ENCODE data around the gene ZBTB20. TPM values are rescaled to one million over a fixed set of nuclear protein-coding genes. Genes with fewer than 3 reads are reported as not detected.

The ZBTB20 gene
- total and polyA plus RNA-seq, 10 of the 15 experiments (the other 5 are each of a cell fraction or from before 2014, with no cell fraction given), result 0.20 to 5.5 (median 2.2) TPM

DNA sequence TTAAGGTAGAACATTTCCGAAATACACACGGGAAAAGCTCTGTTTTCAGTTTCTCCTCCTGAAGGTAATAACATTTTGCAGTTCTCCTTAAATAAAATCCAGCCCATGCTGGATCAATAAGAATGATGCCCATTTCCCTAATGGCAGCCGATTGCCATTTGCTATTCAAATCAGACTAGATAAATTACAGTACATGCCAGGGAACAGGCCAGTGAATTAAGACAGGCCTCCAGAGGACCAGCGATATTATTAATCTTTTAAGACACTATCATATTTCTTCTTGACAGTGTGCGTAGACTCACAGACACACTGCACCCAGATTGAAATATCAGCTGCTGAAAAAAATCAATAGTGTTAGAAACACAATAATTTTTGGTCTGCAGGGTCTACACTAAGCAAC lies 431.0 kb downstream of the ZBTB20 start:
- SMC1A ChIA-PET (ENCODE audit: uncharacterized antibody, unreplicated experiment), result no interaction called here
- BruUV-seq (replicated peaks), result no TSS peak
- no peaks in the 10 kb centered on the region for H4K20me1 ChIP-seq (ENCODE audit: control insufficient read depth, insufficient read depth)
- intact Hi-C loops (cut with micrococcal nuclease; ENCODE audit: unreplicated experiment) (no loop called here), in situ Hi-C loops (cut with MboI) (no loop called here)
- H3K27ac ChIP-seq (ENCODE audit: control insufficient read depth, insufficient read depth), result no peak overlapping the region
- H3K27me3 ChIP-seq (replicated peaks in 1 of 2; ENCODE audit: control insufficient read depth in 2 of 2, insufficient read depth in 2 of 2, low read length in 1 of 2), result no peaks in the 10 kb centered on the region
- WGBS (ENCODE audit: insufficient coverage, insufficient replicate concordance, low lambda C conversion rate, missing lambda C conversion rate), result 89% methylated on average over 5 of the region's 5 CpGs
- POLR2A ChIA-PET, result no interaction called here
- no peaks in the 10 kb centered on the region for H3K4me1 ChIP-seq (ENCODE audit: control insufficient read depth, insufficient read depth, low read length)
- no peak for TF ChIP-seq BHLHE40 (IDR thresholded peaks at IDR 0.05; ENCODE audit: borderline replicate concordance in 1 of 2, low read depth in 2 of 2, low read length in 1 of 2)
- no peak for TF ChIP-seq KAT2A (conservative IDR thresholded peaks at IDR 0.05; ENCODE audit: control insufficient read depth, low read depth, low read length)
- TF ChIP-seq USF1 (IDR thresholded peaks at IDR 0.05; ENCODE audit: borderline replicate concordance, extremely low read length, insufficient read depth, low read depth, low read length), result no peak
- no peak overlapping the region for H3K4me3 ChIP-seq
- ATAC-seq (no peak), FAIRE-seq (no peak), DNase-seq (ENCODE audit: low read depth, low spot score) (no peak)
- no peak overlapping the region for H2AFZ ChIP-seq (ENCODE audit: control insufficient read depth, low read depth, low read length)
- H3K36me3 ChIP-seq (ENCODE audit: control insufficient read depth in 2 of 2, insufficient read depth in 2 of 2, low read length in 1 of 2), result no peaks in the 10 kb centered on the region
- H3K9me3 ChIP-seq (replicated peaks; ENCODE audit: control insufficient read depth, insufficient read depth, low read length), result no peaks in the 10 kb centered on the region
- CTCF ChIA-PET, result no interaction called here
- H3K9ac ChIP-seq (ENCODE audit: control insufficient read depth, insufficient read depth, low read length), result no peak overlapping the region
- RAD21 ChIA-PET (ENCODE audit: unreplicated experiment), result no interaction called here
- no peaks in the 10 kb centered on the region for H3K79me2 ChIP-seq (ENCODE audit: control insufficient read depth, insufficient read depth, low read length)
- no peak overlapping the region for H3K4me2 ChIP-seq (ENCODE audit: control insufficient read depth, insufficient read depth)

- RAD21 ChIA-PET (ENCODE audit: unreplicated experiment), result no interaction called here
- 64% methylated on average over 7 of the region's 7 CpGs for WGBS (ENCODE audit: insufficient coverage, insufficient replicate concordance, low lambda C conversion rate, missing lambda C conversion rate)
- H3K79me2 ChIP-seq (ENCODE audit: control insufficient read depth, insufficient read depth, low read length), result no peaks in the 10 kb centered on the region
- H3K27me3 ChIP-seq (replicated peaks in 1 of 2; ENCODE audit: control insufficient read depth in 2 of 2, insufficient read depth in 2 of 2, low read length in 1 of 2), result no peaks in the 10 kb centered on the region
- H4K20me1 ChIP-seq (ENCODE audit: control insufficient read depth, insufficient read depth), result no peaks in the 10 kb centered on the region
- no peaks in the 10 kb centered on the region for H3K9me3 ChIP-seq (replicated peaks; ENCODE audit: control insufficient read depth, insufficient read depth, low read length)
- H3K4me3 ChIP-seq, result no peak overlapping the region
- POLR2A ChIA-PET, result no interaction called here
- CTCF ChIA-PET, result no interaction called here
- no peak overlapping the region for H3K4me2 ChIP-seq (ENCODE audit: control insufficient read depth, insufficient read depth)
- intact Hi-C loops (cut with micrococcal nuclease; ENCODE audit: unreplicated experiment) (no loop called here), in situ Hi-C loops (cut with MboI) (no loop called here)
- no peaks in the 10 kb centered on the region for H3K4me1 ChIP-seq (ENCODE audit: control insufficient read depth, insufficient read depth, low read length)
- no peak overlapping the region for H3K9ac ChIP-seq (ENCODE audit: control insufficient read depth, insufficient read depth, low read length)
- SMC1A ChIA-PET (ENCODE audit: uncharacterized antibody, unreplicated experiment), result no interaction called here
- no peaks in the 10 kb centered on the region for H3K36me3 ChIP-seq (ENCODE audit: control insufficient read depth in 2 of 2, insufficient read depth in 2 of 2, low read length in 1 of 2)
- H2AFZ ChIP-seq (ENCODE audit: control insufficient read depth, low read depth, low read length), result no peak overlapping the region
- DNase-seq (ENCODE audit: low read depth, low spot score), result no peak
- no TSS peak for BruUV-seq (replicated peaks)
- H3K27ac ChIP-seq (ENCODE audit: control insufficient read depth, insufficient read depth), result no peak overlapping the region
- no peak for ATAC-seq
- no peak for FAIRE-seq
- TF ChIP-seq, protein P1, sequence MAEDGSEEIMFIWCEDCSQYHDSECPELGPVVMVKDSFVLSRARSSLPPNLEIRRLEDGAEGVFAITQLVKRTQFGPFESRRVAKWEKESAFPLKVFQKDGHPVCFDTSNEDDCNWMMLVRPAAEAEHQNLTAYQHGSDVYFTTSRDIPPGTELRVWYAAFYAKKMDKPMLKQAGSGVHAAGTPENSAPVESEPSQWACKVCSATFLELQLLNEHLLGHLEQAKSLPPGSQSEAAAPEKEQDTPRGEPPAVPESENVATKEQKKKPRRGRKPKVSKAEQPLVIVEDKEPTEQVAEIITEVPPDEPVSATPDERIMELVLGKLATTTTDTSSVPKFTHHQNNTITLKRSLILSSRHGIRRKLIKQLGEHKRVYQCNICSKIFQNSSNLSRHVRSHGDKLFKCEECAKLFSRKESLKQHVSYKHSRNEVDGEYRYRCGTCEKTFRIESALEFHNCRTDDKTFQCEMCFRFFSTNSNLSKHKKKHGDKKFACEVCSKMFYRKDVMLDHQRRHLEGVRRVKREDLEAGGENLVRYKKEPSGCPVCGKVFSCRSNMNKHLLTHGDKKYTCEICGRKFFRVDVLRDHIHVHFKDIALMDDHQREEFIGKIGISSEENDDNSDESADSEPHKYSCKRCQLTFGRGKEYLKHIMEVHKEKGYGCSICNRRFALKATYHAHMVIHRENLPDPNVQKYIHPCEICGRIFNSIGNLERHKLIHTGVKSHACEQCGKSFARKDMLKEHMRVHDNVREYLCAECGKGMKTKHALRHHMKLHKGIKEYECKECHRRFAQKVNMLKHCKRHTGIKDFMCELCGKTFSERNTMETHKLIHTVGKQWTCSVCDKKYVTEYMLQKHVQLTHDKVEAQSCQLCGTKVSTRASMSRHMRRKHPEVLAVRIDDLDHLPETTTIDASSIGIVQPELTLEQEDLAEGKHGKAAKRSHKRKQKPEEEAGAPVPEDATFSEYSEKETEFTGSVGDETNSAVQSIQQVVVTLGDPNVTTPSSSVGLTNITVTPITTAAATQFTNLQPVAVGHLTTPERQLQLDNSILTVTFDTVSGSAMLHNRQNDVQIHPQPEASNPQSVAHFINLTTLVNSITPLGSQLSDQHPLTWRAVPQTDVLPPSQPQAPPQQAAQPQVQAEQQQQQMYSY (CRISPR knock-in tag; IDR thresholded peaks at IDR 0.05), result no peak
- TF ChIP-seq IRF5 (IDR thresholded peaks at IDR 0.05; ENCODE audit: borderline replicate concordance) (no peak), CHD2 (IDR thresholded peaks at IDR 0.05; ENCODE audit: borderline replicate concordance, low read depth, low read length) (no peak), RAD51 (IDR thresholded peaks at IDR 0.05) (no peak), POU2F2 (IDR thresholded peaks at IDR 0.05; ENCODE audit: borderline replicate concordance, low read depth, low read length) (no peak), NR2F1 (conservative IDR thresholded peaks at IDR 0.05) (no peak)
Observed at GRCh38 chr3:114714957-114715460, 432.1 kb downstream of the ZBTB20 start.
